SU-DHL-6 (cell line): ENCODE data around the gene RBKS.

Source experiments
- EZH2phosphoT487 ChIP-seq: fragments of 200-600 bp; sonication (generic), shearing (Covaris generic); conservative IDR thresholded peaks from 2 replicates; pipeline ENCODE4 v1.6.1; 2018; ENCODE audit warnings: mild to moderate bottlenecking, antibody characterized with exemption, low read length, moderate library complexity, mixed read lengths
- TF ChIP-seq, protein P1 (sequence below): fragments of 200-600 bp; sonication (generic); IDR thresholded peaks from one replicate; pipeline ENCODE4 v1.5.1; 2017; ENCODE audit warnings: antibody characterized with exemption, mild to moderate bottlenecking, low read length, moderate library complexity; ENCODE audit not compliant: insufficient read depth, poor library complexity, severe bottlenecking

DNA sequence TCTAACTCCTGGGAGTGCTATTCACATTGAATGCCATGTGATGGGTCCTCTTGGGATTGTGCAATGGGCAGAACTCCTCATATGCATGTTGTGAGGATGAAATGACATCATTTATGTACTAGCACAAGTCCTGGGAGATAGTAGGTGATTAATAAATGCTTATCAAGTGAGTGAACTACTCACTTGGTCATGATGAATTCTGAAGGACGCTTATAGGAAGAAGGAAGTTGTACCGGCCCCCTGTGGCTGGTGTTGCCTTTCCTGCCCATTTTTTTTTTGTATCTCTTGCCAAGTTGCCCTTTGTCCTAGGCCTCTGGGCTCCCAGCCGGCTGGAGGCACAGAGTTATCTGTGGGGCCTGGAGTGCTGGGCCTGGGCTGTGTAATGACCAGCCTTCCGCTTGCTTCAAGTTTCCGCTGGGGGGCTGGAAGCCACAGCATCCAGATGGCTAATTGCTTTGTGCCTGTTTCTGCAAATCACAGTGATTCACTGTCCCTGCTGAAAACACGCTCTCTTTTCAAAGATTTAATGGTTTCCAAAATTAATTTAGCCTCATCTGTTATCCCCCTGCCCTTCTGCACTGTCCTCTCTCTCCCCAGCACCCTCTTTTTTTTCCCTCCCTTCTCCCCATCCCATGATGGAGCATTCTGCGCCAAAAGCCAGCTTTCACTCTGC, 152.4 kb downstream of the RBKS start:
- TF ChIP-seq, protein P1, sequence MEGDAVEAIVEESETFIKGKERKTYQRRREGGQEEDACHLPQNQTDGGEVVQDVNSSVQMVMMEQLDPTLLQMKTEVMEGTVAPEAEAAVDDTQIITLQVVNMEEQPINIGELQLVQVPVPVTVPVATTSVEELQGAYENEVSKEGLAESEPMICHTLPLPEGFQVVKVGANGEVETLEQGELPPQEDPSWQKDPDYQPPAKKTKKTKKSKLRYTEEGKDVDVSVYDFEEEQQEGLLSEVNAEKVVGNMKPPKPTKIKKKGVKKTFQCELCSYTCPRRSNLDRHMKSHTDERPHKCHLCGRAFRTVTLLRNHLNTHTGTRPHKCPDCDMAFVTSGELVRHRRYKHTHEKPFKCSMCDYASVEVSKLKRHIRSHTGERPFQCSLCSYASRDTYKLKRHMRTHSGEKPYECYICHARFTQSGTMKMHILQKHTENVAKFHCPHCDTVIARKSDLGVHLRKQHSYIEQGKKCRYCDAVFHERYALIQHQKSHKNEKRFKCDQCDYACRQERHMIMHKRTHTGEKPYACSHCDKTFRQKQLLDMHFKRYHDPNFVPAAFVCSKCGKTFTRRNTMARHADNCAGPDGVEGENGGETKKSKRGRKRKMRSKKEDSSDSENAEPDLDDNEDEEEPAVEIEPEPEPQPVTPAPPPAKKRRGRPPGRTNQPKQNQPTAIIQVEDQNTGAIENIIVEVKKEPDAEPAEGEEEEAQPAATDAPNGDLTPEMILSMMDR = no peak
- no peak for TF ChIP-seq EZH2phosphoT487
